WTC11 (cell line): ENCODE results near the gene BEGAIN. TPM values are rescaled to one million over a fixed set of nuclear protein-coding genes. Genes with fewer than 3 reads are reported as not detected.

ENCODE experiments used
- ATAC-seq: fragments of 200-7000 bp; cut with Tn5 transposase; 2 replicates; pipeline ENCODE4 v1.10.0; 2021; ENCODE audit warnings: mild to moderate bottlenecking, moderate library complexity
- CTCF ChIA-PET: fragments of 300-600 bp; sonication (Branson Sonifier 250); formaldehyde crosslinking; loops from one replicate; lab custom pipeline; 2021; ENCODE audit warnings: antibody characterized with exemption; lab: Charles Lee
- POLR2A ChIA-PET: fragments of 350-600 bp; sonication (Branson Sonifier 250); formaldehyde crosslinking; loops from one replicate; lab custom pipeline; 2021; ENCODE audit warnings: antibody characterized with exemption; lab: Charles Lee
- DNase-seq: peaks from one replicate; pipeline ENCODE4 v3.0.0; 2021; ENCODE audit warnings: low spot score
- H3K27ac Mint-ChIP-seq: 2 replicates; pipeline ENCODE4 v1.8.0; 2021; ENCODE audit warnings: mixed read lengths
- H3K27me3 Mint-ChIP-seq: 2 replicates; pipeline ENCODE4 v1.8.0; 2021; ENCODE audit warnings: low read depth, mild to moderate bottlenecking, moderate library complexity, mixed read lengths
- H3K36me3 Mint-ChIP-seq: 2 replicates; pipeline ENCODE4 v1.8.0; 2021; ENCODE audit warnings: mixed read lengths
- H3K4me1 Mint-ChIP-seq: 2 replicates; pipeline ENCODE4 v1.8.0; 2022; ENCODE audit warnings: mixed read lengths
- H3K4me3 Mint-ChIP-seq: 2 replicates; pipeline ENCODE4 v1.8.0; 2021; ENCODE audit warnings: mild to moderate bottlenecking, moderate library complexity, mixed read lengths
- H3K9me3 Mint-ChIP-seq: 2 replicates; pipeline ENCODE4 v1.8.0; 2021; ENCODE audit warnings: mixed read lengths
- ATF2 ChIP-seq: sonication (generic); formaldehyde crosslinking; IDR thresholded peaks from 2 replicates; pipeline ENCODE4 v1.8.1; 2022; ENCODE audit warnings: low read depth, missing genetic modification reagents, borderline replicate concordance
- CTCF ChIP-seq: fragments of 200-600 bp; IDR thresholded peaks from 2 replicates; pipeline ENCODE4 v1.8.0; 2022; ENCODE audit warnings: antibody characterized with exemption
- ESRRA ChIP-seq: sonication (generic); formaldehyde crosslinking; IDR thresholded peaks from 2 replicates; pipeline ENCODE4 v1.8.1; 2022; ENCODE audit warnings: mild to moderate bottlenecking, missing genetic modification reagents, borderline replicate concordance
- IRF1 ChIP-seq: sonication (generic); formaldehyde crosslinking; IDR thresholded peaks from 2 replicates; pipeline ENCODE4 v1.8.0; 2023; ENCODE audit warnings: missing genetic modification reagents
- MAX ChIP-seq: sonication (generic); formaldehyde crosslinking; IDR thresholded peaks from 2 replicates; pipeline ENCODE4 v1.8.0; 2022; ENCODE audit warnings: mild to moderate bottlenecking, missing genetic modification reagents
- NFATC4 ChIP-seq: fragments of 250-450 bp; sonication (Bioruptor Pico); IDR thresholded peaks from 2 replicates; pipeline ENCODE4 v1.9.0; 2021; ENCODE audit warnings: mild to moderate bottlenecking
- NFYB ChIP-seq: sonication (generic); formaldehyde crosslinking; conservative IDR thresholded peaks from 2 replicates; pipeline ENCODE4 v1.8.0; 2022; ENCODE audit warnings: low read depth, missing genetic modification reagents
- PRRX2 ChIP-seq: fragments of 250-450 bp; sonication (Bioruptor Pico); IDR thresholded peaks from 2 replicates; pipeline ENCODE4 v1.8.0; 2021; ENCODE audit warnings: mild to moderate bottlenecking
- TP53 ChIP-seq: sonication (generic); formaldehyde crosslinking; IDR thresholded peaks from 2 replicates; pipeline ENCODE4 v1.8.1; 2023; ENCODE audit warnings: mild to moderate bottlenecking, missing genetic modification reagents
- USF2 ChIP-seq: sonication (generic); formaldehyde crosslinking; IDR thresholded peaks from 2 replicates; pipeline ENCODE4 v1.8.1; 2023; ENCODE audit warnings: mild to moderate bottlenecking, missing genetic modification reagents, moderate library complexity
- ZNF138 ChIP-seq: sonication (generic); formaldehyde crosslinking; conservative IDR thresholded peaks from 2 replicates; pipeline ENCODE4 v1.8.1; 2022; ENCODE audit warnings: mild to moderate bottlenecking, moderate library complexity, missing genetic modification reagents
- ZNF281 ChIP-seq: sonication (generic); formaldehyde crosslinking; IDR thresholded peaks from 2 replicates; pipeline ENCODE4 v1.8.0; 2023; ENCODE audit warnings: mild to moderate bottlenecking, missing genetic modification reagents
- ZNF423 ChIP-seq: fragments of 250-450 bp; sonication (Bioruptor Pico); IDR thresholded peaks from 2 replicates; pipeline ENCODE4 v2.1.2; 2022; ENCODE audit warnings: mild to moderate bottlenecking, moderate library complexity
- ZSCAN18 ChIP-seq: fragments of 250-450 bp; sonication (Bioruptor Pico); IDR thresholded peaks from 2 replicates; pipeline ENCODE4 v2.1.2; 2022; ENCODE audit warnings: mild to moderate bottlenecking, moderate library complexity
- total RNA-seq: library from RNA; stranded (reverse); gene quantifications from 3 replicates; pipeline ENCODE4 v1.2.3, GENCODE V29; 2021

Gene BEGAIN
- total RNA-seq, 1 experiment from 2014 or later = 1.3 TPM

- H3K9me3 Mint-ChIP-seq = no peaks in the 10 kb centered on the region
These were observed 41.2 kb downstream of the BEGAIN start for GRCh38 chr14:100546051-100546443.

More at GRCh38 chr14:100546051-100546443, 41.2 kb downstream of the BEGAIN start:
- Mint-ChIP-seq H3K4me1 (peaks cover 12% of the 10 kb centered on the region), H3K4me3 (peak overlapping the region; percentile 48), H3K27me3 (peaks cover 11% of the 10 kb centered on the region), H3K27ac (no peak overlapping the region), H3K36me3 (no peaks in the 10 kb centered on the region)
- no peak for DNase-seq
- CTCF ChIA-PET = interaction anchor here (1.0 to 3.7 kb wide), 8 partner anchors 10 to 689 kb away, joined by 3 to 29 read pairs (median 6); no protein-coding TSS in a partner anchor
- POLR2A ChIA-PET = interaction anchor here (0.7 kb wide), 1 partner anchor 15 kb away, joined by 4 read pairs; no protein-coding TSS in a partner anchor
- ATAC-seq = peak; percentile 16
- TF ChIP-seq PRRX2 (CRISPR knock-in tag) (no peak), NFATC4 (CRISPR knock-in tag) (no peak), USF2 (CRISPR knock-in tag) (no peak), MAX (CRISPR knock-in tag) (no peak), TP53 (CRISPR knock-in tag) (no peak), ZNF423 (CRISPR knock-in tag) (no peak), ZNF138 (CRISPR knock-in tag) (no peak), ZNF281 (no peak), ATF2 (CRISPR knock-in tag) (no peak), CTCF (no peak), ESRRA (CRISPR knock-in tag) (no peak), IRF1 (CRISPR knock-in tag) (no peak), NFYB (CRISPR knock-in tag) (no peak), ZSCAN18 (CRISPR knock-in tag) (no peak)
- TF ChIP-seq, all 79 proteins: peak for 0
